Choroid plexus epithelial cell (primary cell): ENCODE data around the gene NCKAP5.
A peak's percentile ranks its signal among the peaks of the same experiment; 100 is the strongest.

Source experiments
- DNase-seq: peaks from one replicate; pipeline ENCODE4 v3.0.0-alpha.2; 2010; ENCODE audit warnings: low read depth
- H3K4me3 ChIP-seq: 2 replicates; pipeline ENCODE4 v1.5.1; 2011; ENCODE audit warnings: low read depth, mild to moderate bottlenecking, control low read depth, low read length, moderate library complexity
- CTCF ChIP-seq: conservative IDR thresholded peaks from 2 replicates; pipeline ENCODE4 v1.5.1; 2011; ENCODE audit warnings: low read depth, mild to moderate bottlenecking, control low read depth, inconsistent platforms, low read length, moderate library complexity

Gene NCKAP5

GRCh38 chr2:133194777-133195335, 373.4 kb downstream of the NCKAP5 start:
- H3K4me3 ChIP-seq: no peak overlapping the region
- DNase-seq: no peak
- no peak for TF ChIP-seq CTCF

- no peak overlapping the region for H3K4me3 ChIP-seq
- no peak for TF ChIP-seq CTCF
- no peak for DNase-seq
These were observed 374.0 kb downstream of the NCKAP5 start for GRCh38 chr2:133194362-133194655.

- no peak for TF ChIP-seq CTCF
- H3K4me3 ChIP-seq: no peak overlapping the region
- DNase-seq: peak; percentile 18
These were observed 374.5 kb downstream of the NCKAP5 start for GRCh38 chr2:133193544-133194361.

GRCh38 chr2:133192028-133192427, 376.2 kb downstream of the NCKAP5 start:
- TF ChIP-seq CTCF: no peak
- DNase-seq: no peak
- no peak overlapping the region for H3K4me3 ChIP-seq

- H3K4me3 ChIP-seq: no peak overlapping the region
- TF ChIP-seq CTCF: no peak
- peak; percentile 72 for DNase-seq
These were observed 391.1 kb downstream of the NCKAP5 start for GRCh38 chr2:133177196-133177595.

- TF ChIP-seq CTCF: no peak
- DNase-seq: no peak
- no peak overlapping the region for H3K4me3 ChIP-seq
These were observed 392.3 kb downstream of the NCKAP5 start for GRCh38 chr2:133175926-133176325.

- TF ChIP-seq CTCF: no peak
- no peak overlapping the region for H3K4me3 ChIP-seq
- DNase-seq: no peak
These were observed 395.0 kb downstream of the NCKAP5 start for GRCh38 chr2:133173224-133173623.
